Neuronal stem cell (in vitro differentiated cells): ENCODE data around the gene TBC1D22A.
"Not testable (repeated sequence)": the region's sequence is repeated elsewhere in the genome, so short reads cannot be mapped to it uniquely, and the experiment has no call there.

Source experiments
- DNase-seq: peaks from one replicate; pipeline ENCODE4 v3.0.0-alpha.2; 2013; ENCODE audit warnings: low spot score
- H2AFZ ChIP-seq: one replicate; pipeline ENCODE4 v1.6.1; 2013; ENCODE audit warnings: mild to moderate bottlenecking, low read length, inconsistent platforms
- H2AK5ac ChIP-seq: 2 replicates; pipeline ENCODE4 v1.6.1; 2013; ENCODE audit warnings: low read depth, mild to moderate bottlenecking, inconsistent platforms, low read length, moderate library complexity, mixed read lengths
- H2BK120ac ChIP-seq: 2 replicates; pipeline ENCODE4 v1.6.1; 2013; ENCODE audit warnings: low read depth, mild to moderate bottlenecking, inconsistent platforms, low read length, moderate library complexity, mixed read lengths
- H2BK12ac ChIP-seq: one replicate; pipeline ENCODE4 v1.6.1; 2013; ENCODE audit warnings: low read length, inconsistent platforms
- H2BK15ac ChIP-seq: 2 replicates; pipeline ENCODE4 v1.6.1; 2013; ENCODE audit warnings: mild to moderate bottlenecking, low read length, inconsistent platforms, mixed read lengths
- H2BK5ac ChIP-seq: one replicate; pipeline ENCODE4 v1.6.1; 2013; ENCODE audit warnings: inconsistent platforms, mild to moderate bottlenecking, low read length, moderate library complexity
- H3K14ac ChIP-seq: one replicate; pipeline ENCODE4 v1.6.1; 2013; ENCODE audit warnings: low read length, inconsistent platforms
- H3K18ac ChIP-seq: 2 replicates; pipeline ENCODE4 v1.6.1; 2013; ENCODE audit warnings: low read length, inconsistent platforms
- H3K23ac ChIP-seq: 2 replicates; pipeline ENCODE4 v1.6.1; 2013; ENCODE audit warnings: low read depth, mild to moderate bottlenecking, mixed read lengths, low read length, inconsistent platforms; ENCODE audit not compliant: poor library complexity
- H3K27ac ChIP-seq: replicated peaks from 3 replicates; pipeline ENCODE4 v1.5.1; 2013; ENCODE audit warnings: low read length, inconsistent platforms
- H3K27me3 ChIP-seq, 3 experiments: 2 replicates each; pipeline ENCODE4 v1.6.1; 2013; ENCODE audit warnings: low read length in 3 of 3, mild to moderate bottlenecking in 2 of 3, inconsistent platforms in 1 of 3, low read depth in 1 of 3, mixed read lengths in 1 of 3, moderate library complexity in 1 of 3; ENCODE audit not compliant: control insufficient read depth in 3 of 3, insufficient read depth in 3 of 3
- H3K36me3 ChIP-seq, 2 donors: replicated peaks in 1 of 2; 2 replicates each; pipeline ENCODE4 v1.6.1; 2013; ENCODE audit warnings: low read length in 2 of 2; ENCODE audit not compliant: control insufficient read depth in 2 of 2, insufficient read depth in 2 of 2
- H3K4ac ChIP-seq: 2 replicates; pipeline ENCODE4 v1.6.1; 2013; ENCODE audit warnings: inconsistent platforms, mild to moderate bottlenecking, low read length, moderate library complexity
- H3K4me1 ChIP-seq, 2 donors: 1 replicate in 1 of 2; 2 replicates in 1 of 2; pipeline ENCODE4 v1.6.1; 2013; ENCODE audit warnings: low read length in 2 of 2, low read depth in 1 of 2; ENCODE audit not compliant: control insufficient read depth in 2 of 2, insufficient read depth in 1 of 2
- H3K4me2 ChIP-seq: one replicate; pipeline ENCODE4 v1.6.1; 2013; ENCODE audit warnings: mild to moderate bottlenecking, low read length, inconsistent platforms; ENCODE audit not compliant: insufficient read depth, poor library complexity, severe bottlenecking
- H3K4me3 ChIP-seq, 2 donors: 2 replicates each; pipeline ENCODE4 v1.5.1; 2013; ENCODE audit warnings: low read length in 2 of 2, mild to moderate bottlenecking in 2 of 2, inconsistent platforms in 1 of 2, moderate library complexity in 1 of 2
- H3K79me1 ChIP-seq: one replicate; pipeline ENCODE4 v1.6.1; 2013; ENCODE audit warnings: low read depth, mild to moderate bottlenecking, inconsistent platforms, low read length, moderate library complexity
- H3K9ac ChIP-seq: one replicate; pipeline ENCODE4 v1.6.1; 2013; ENCODE audit warnings: mild to moderate bottlenecking, low read depth, low read length, inconsistent platforms; ENCODE audit not compliant: poor library complexity
- H3K9me3 ChIP-seq, 2 donors: replicated peaks in 1 of 2; 2 replicates each; pipeline versions ENCODE3 to v1.6.1; 2013; ENCODE audit warnings: low read length in 2 of 2, mild to moderate bottlenecking in 2 of 2, inconsistent platforms in 1 of 2, low read depth in 1 of 2, mixed read lengths in 1 of 2, moderate library complexity in 1 of 2; ENCODE audit not compliant: control insufficient read depth in 2 of 2, insufficient read depth in 1 of 2
- H4K8ac ChIP-seq: one replicate; pipeline ENCODE4 v1.6.1; 2013; ENCODE audit warnings: low read depth, mild to moderate bottlenecking, inconsistent platforms, low read length, moderate library complexity
- H4K91ac ChIP-seq: one replicate; pipeline ENCODE4 v1.6.1; 2013; ENCODE audit warnings: low read length, low read depth, mild to moderate bottlenecking, inconsistent platforms; ENCODE audit not compliant: poor library complexity
- WGBS, 2 donors: extraction: QIAGEN DNeasy Blood & Tissue Kit; methylation state at CpG; one replicate each; pipeline ENCODE4 v1.1.7; 2013; ENCODE audit warnings: missing lambda C conversion rate in 2 of 2, mixed read lengths in 1 of 2; ENCODE audit not compliant: insufficient read length in 2 of 2, insufficient replicate concordance in 1 of 2; ENCODE audit errors: extremely low coverage in 2 of 2; 5-methylcytosine and 5-hydroxymethylcytosine counted together

The TBC1D22A gene

DNA sequence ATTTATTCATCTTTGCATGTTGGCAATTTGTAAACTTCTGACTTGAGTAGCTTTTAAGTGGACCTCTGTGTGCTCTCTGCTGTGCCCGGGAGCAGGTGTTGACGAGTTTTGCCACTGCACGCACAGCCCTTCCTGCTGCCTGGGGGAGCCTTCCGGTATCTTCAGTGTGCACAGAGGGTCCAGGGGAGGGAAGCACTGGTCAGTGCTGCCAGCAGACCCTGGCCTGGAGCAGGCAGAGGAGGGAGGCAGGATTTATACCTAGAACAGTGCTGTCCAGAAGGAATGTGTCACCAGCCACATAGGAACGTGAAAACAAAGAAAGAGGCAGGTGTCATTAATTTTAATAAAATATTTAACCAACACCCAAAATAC, 403.6 kb downstream of the TBC1D22A start:
- Histone ChIP-seq H3K4me3 (no peak overlapping the region), H3K14ac (no peak overlapping the region), H3K23ac (no peak overlapping the region), H3K18ac (no peak overlapping the region), H3K9me3 (peaks cover 0 to 14% of the 10 kb centered on the region in 2 donors), H3K79me1 (peaks cover 3% of the 10 kb centered on the region), H3K4ac (no peak overlapping the region), H3K4me2 (no peak overlapping the region), H2BK15ac (no peak overlapping the region), H3K27me3 (no peaks in the 10 kb centered on the region), H3K27ac (no peak overlapping the region), H3K4me1 (peaks cover 13 to 22% of the 10 kb centered on the region in 2 donors), H2BK120ac (no peak overlapping the region), H2AFZ (no peak overlapping the region), H3K9ac (no peak overlapping the region), H3K36me3 (no peaks in the 10 kb centered on the region), H2BK12ac (no peak overlapping the region), H2AK5ac (no peak overlapping the region), H4K91ac (no peak overlapping the region), H4K8ac (no peak overlapping the region), H2BK5ac (no peak overlapping the region)
- no CpG with 5 or more reads among the region's 5 CpGs for WGBS, 2 donors
- no peak for DNase-seq

GRCh38 chr22:47166446-47167016, 404.1 kb downstream of the TBC1D22A start:
- Histone ChIP-seq H2BK120ac (no peak overlapping the region), H3K4ac (no peak overlapping the region), H2BK15ac (no peak overlapping the region), H3K27ac (no peak overlapping the region), H3K36me3 (no peaks in the 10 kb centered on the region), H3K14ac (no peak overlapping the region), H3K9ac (no peak overlapping the region), H3K9me3 (peaks cover 0 to 14% of the 10 kb centered on the region in 2 donors), H3K4me2 (no peak overlapping the region), H3K27me3 (no peaks in the 10 kb centered on the region), H3K4me1 (peaks cover 13 to 22% of the 10 kb centered on the region in 2 donors), H3K79me1 (peaks cover 3% of the 10 kb centered on the region), H2AK5ac (peak overlapping the region; percentile 30), H3K18ac (peak overlapping the region; percentile 67), H4K91ac (no peak overlapping the region), H2BK12ac (no peak overlapping the region), H3K23ac (no peak overlapping the region), H2BK5ac (no peak overlapping the region), H2AFZ (no peak overlapping the region), H3K4me3 (no peak overlapping the region), H4K8ac (no peak overlapping the region)
- WGBS, 2 donors: no CpG with 5 or more reads among the region's 10 CpGs
- DNase-seq: no peak

GRCh38 chr22:47167056-47167455, 404.6 kb downstream of the TBC1D22A start:
- H2AFZ ChIP-seq: no peak overlapping the region
- peaks cover 0 to 14% of the 10 kb centered on the region in 2 donors for H3K9me3 ChIP-seq
- H3K4me3 ChIP-seq: no peak overlapping the region
- H3K36me3 ChIP-seq: no peaks in the 10 kb centered on the region
- H4K8ac ChIP-seq: no peak overlapping the region
- no peak overlapping the region for H3K27ac ChIP-seq
- no peak overlapping the region for H2BK120ac ChIP-seq
- H3K79me1 ChIP-seq: peaks cover 3% of the 10 kb centered on the region
- H3K4me2 ChIP-seq: no peak overlapping the region
- no peak overlapping the region for H3K23ac ChIP-seq
- H4K91ac ChIP-seq: no peak overlapping the region
- no peaks in the 10 kb centered on the region for H3K27me3 ChIP-seq
- H3K4me1 ChIP-seq: peaks cover 13 to 22% of the 10 kb centered on the region in 2 donors
- H3K9ac ChIP-seq: no peak overlapping the region
- H3K14ac ChIP-seq: no peak overlapping the region
- H2BK5ac ChIP-seq: no peak overlapping the region
- no peak overlapping the region for H2BK15ac ChIP-seq
- H2BK12ac ChIP-seq: no peak overlapping the region
- no peak for DNase-seq
- no CpG with 5 or more reads among the region's 10 CpGs for WGBS, 2 donors
- H3K18ac ChIP-seq: no peak overlapping the region
- no peak overlapping the region for H3K4ac ChIP-seq
- no peak overlapping the region for H2AK5ac ChIP-seq

- not testable (repeated sequence) for H3K14ac ChIP-seq, H3K27me3 ChIP-seq, H3K18ac ChIP-seq, DNase-seq, H2BK5ac ChIP-seq, H2BK15ac ChIP-seq, H3K9ac ChIP-seq, H3K79me1 ChIP-seq, H3K4ac ChIP-seq, H4K91ac ChIP-seq, H2BK120ac ChIP-seq, H3K23ac ChIP-seq, H3K4me2 ChIP-seq, H2BK12ac ChIP-seq, H3K27ac ChIP-seq, H2AFZ ChIP-seq, H4K8ac ChIP-seq, H3K4me3 ChIP-seq, H3K36me3 ChIP-seq, H2AK5ac ChIP-seq
- WGBS, 2 donors: no CpG with 5 or more reads among the region's 6 CpGs
- Histone ChIP-seq H3K4me1 (peaks cover 13 to 22% of the 10 kb centered on the region in 2 donors), H3K9me3 (peaks cover 0 to 14% of the 10 kb centered on the region in 2 donors)
Observed at GRCh38 chr22:47167921-47168320, 405.5 kb downstream of the TBC1D22A start.
